NB4 (cell line): Measurements from ENCODE around the gene UNC5C.

Source experiments
- CTCF ChIP-seq: IDR thresholded peaks from one replicate; pipeline ENCODE4 v1.5.1; 2012; ENCODE audit warnings: low read depth, low read length
- MAX ChIP-seq: IDR thresholded peaks from 2 replicates; pipeline ENCODE4 v1.6.1; 2011; ENCODE audit warnings: low read depth, low read length
- POLR2A ChIP-seq: IDR thresholded peaks from 2 replicates; pipeline ENCODE4 v1.6.1; 2011; ENCODE audit warnings: mild to moderate bottlenecking; ENCODE audit not compliant: insufficient read length; ENCODE audit errors: extremely low read depth

- no peak for TF ChIP-seq MAX
- TF ChIP-seq POLR2A: no peak
- TF ChIP-seq CTCF: no peak
Observed at GRCh38 chr4:95537863-95538488, 10.8 kb downstream of the UNC5C start.
